Heart left ventricle (tissue), 16 donors: Measurements from ENCODE around the gene CCL18. TPM values are rescaled to one million over a fixed set of nuclear protein-coding genes. Genes with fewer than 3 reads are reported as not detected.
"Not testable (repeated sequence)": the region's sequence is repeated elsewhere in the genome, so short reads cannot be mapped to it uniquely, and the experiment has no call there.

Source experiments
- ATAC-seq, 4 donors: fragments of 200-7000 bp; cut with Tn5 transposase; one replicate each; pipeline ENCODE4 v1.9.1; 2020 to 2022; ENCODE audit warnings: moderate library complexity in 4 of 4, mild to moderate bottlenecking in 3 of 4, moderate number of reproducible peaks in 1 of 4
- DNase-seq, 5 donors: peaks; one replicate each; pipeline ENCODE4 v3.0.0-alpha.2; 2020
- H3K27ac ChIP-seq, 12 donors: fragments of 200-600 bp; sonication (generic) in 4 of 12; one replicate each; pipeline versions ENCODE4 v1.5.0 to v1.8.0; 2016 to 2022; ENCODE audit warnings: mild to moderate bottlenecking in 2 of 12
- H3K27me3 ChIP-seq, 9 donors: fragments of 200-600 bp; sonication (generic) in 2 of 9; one replicate each; pipeline versions ENCODE4 v1.5.1 to v1.8.0; 2016 to 2022; ENCODE audit warnings: mild to moderate bottlenecking in 3 of 9
- H3K36me3 ChIP-seq, 9 donors: fragments of 200-600 bp; sonication (generic) in 2 of 9; one replicate each; pipeline versions ENCODE4 v1.5.0 to v1.8.0; 2018 to 2022; ENCODE audit warnings: mild to moderate bottlenecking in 2 of 9
- H3K4me1 ChIP-seq, 12 donors: fragments of 200-600 bp; sonication (generic) in 4 of 12; one replicate each; pipeline versions ENCODE4 v1.5.0 to v1.8.0; 2016 to 2022; ENCODE audit warnings: mild to moderate bottlenecking in 3 of 12
- H3K4me3 ChIP-seq, 12 donors: fragments of 200-600 bp; sonication (generic) in 4 of 12; one replicate each; pipeline versions ENCODE4 v1.5.0 to v1.8.0; 2017 to 2022; ENCODE audit warnings: mild to moderate bottlenecking in 9 of 12, moderate library complexity in 4 of 12
- H3K9me3 ChIP-seq, 12 donors: fragments of 200-600 bp; sonication (generic) in 4 of 12; one replicate each; pipeline versions ENCODE4 v1.5.0 to v1.8.0; 2016 to 2022; ENCODE audit warnings: mild to moderate bottlenecking in 1 of 12
- CTCF ChIP-seq, 12 donors: fragments of 200-600 bp; sonication (generic) in 4 of 12; IDR thresholded peaks; one replicate each; pipeline versions ENCODE4 v1.5.0 to v1.8.0; 2018 to 2022; ENCODE audit warnings: antibody characterized with exemption in 12 of 12, mild to moderate bottlenecking in 5 of 12
- POLR2A ChIP-seq, 2 donors: fragments of 450-650 bp; IDR thresholded peaks; one replicate each; pipeline ENCODE4 v1.6.1; 2017; ENCODE audit warnings: antibody characterized with exemption in 2 of 2, mild to moderate bottlenecking in 2 of 2, moderate library complexity in 2 of 2
- WGBS, 4 donors: extraction: QIAGEN DNeasy Blood & Tissue Kit in 2 of 4; methylation state at CpG; one replicate each; pipeline versions ENCODE4 v1.1.5 to v1.1.7; 2013 to 2018; 5-methylcytosine and 5-hydroxymethylcytosine counted together
- intact Hi-C, 10 donors: fragments of 100-400 bp; cut with DNase I; formaldehyde crosslinking; loops; one replicate each; pipeline versions ENCODE4 v1.11.1 to v1.14.2; 2022
- polyA plus RNA-seq, 2 donors: library from polyadenylated mRNA; stranded (reverse); fragments of 200-250 nt; gene quantifications; one replicate each; pipeline ENCODE4 v1.2.3, GENCODE V29; 2013
- total RNA-seq, 9 donors: library from RNA; depleted of rRNA in 2 of 9; stranded (reverse); fragments of >200 nt in 2 of 9; fragmentation: NEBNext Ultra II Directional in 3 of 9; extraction: Animal tissue kit (Norgen Biotek cat#: 25700) in 3 of 9; gene quantifications; one replicate each; pipeline versions ENCODE4 v1.1.0 to v1.2.4, GENCODE V29; 2016 to 2023
- donor health status: ischemic (EF 13 %, LVEDD 7.1; RV severe dilation, severe dysfunction).
- donor health status: healthy with polysubstance abuse.
- donor health status: DM: no; HTN: yes; CAD: no.
- donor health status: DM: no; HTN: no; CAD: no.
- donor health status: ischemic (EF 25% LVEDD 6.9; RV normal size, moderate dysfunction).
- donor health status: ischemic (EF 25% LVEDD 5.7; RV mildly dilated, moderate dysfunction).
- donor health status: healthy.
- donor health status: DM: yes; HTN: yes; CAD: no.
- donor health status: ischemic (EF 35%, LVEDD 5.7; RV mildly dilated, moderate dysfunction).
- donor health status: nonischemic (EF 11% LVEDD 7.7; RV severe dilation, severe dysfunction).
- donor health status: DM: yes; HTN: yes; CAD: no.
- donor health status: PGD.
- donor health status: ischemic (EF 29% LVEDD 5.4; RV normal size, mild dysfunction).
- donor health status: nonischemic (EF 23%, LVEDD 6.1; RV moderate dilation, normal function).

The CCL18 gene
- total and polyA plus RNA-seq, 11 donors: 0.30 to 31.9 (median 2.5) TPM

GRCh38 chr17:36083691-36084090, 19.6 kb downstream of the CCL18 start:
- DNase-seq, H3K27me3 ChIP-seq, ATAC-seq, intact Hi-C loops, H3K36me3 ChIP-seq, H3K9me3 ChIP-seq, H3K27ac ChIP-seq, H3K4me3 ChIP-seq: not testable (repeated sequence)
- H3K4me1 ChIP-seq: peaks cover 0 to 26% (median 0%) of the 10 kb centered on the region in 12 donors
- 85 to 94% (median 87%) methylated on average over 2 of the region's 2 CpGs for WGBS, 4 donors

GRCh38 chr17:36085765-36086164, 21.7 kb downstream of the CCL18 start:
- Histone ChIP-seq H3K27ac (no peak overlapping the region), H3K27me3 (peaks cover 0 to 13% (median 0%) of the 10 kb centered on the region in 9 donors), H3K4me3 (no peak overlapping the region), H3K36me3 (no peaks in the 10 kb centered on the region), H3K9me3 (no peaks in the 10 kb centered on the region), H3K4me1 (peaks cover 0 to 43% (median 0%) of the 10 kb centered on the region in 12 donors)
- intact Hi-C loops: no loop called here
- no peak for TF ChIP-seq POLR2A (IDR thresholded peaks at IDR 0.05)
- TF ChIP-seq CTCF (IDR thresholded peaks at IDR 0.05): no peak
- DNase-seq (no peak), ATAC-seq (peak in 3 of 4 donors; percentile 64 to 72 (median 69))
- 38 to 64% (median 44%) methylated on average over 1 of the region's 1 CpG for WGBS, 4 donors

- TF ChIP-seq CTCF (IDR thresholded peaks at IDR 0.05) (no peak), POLR2A (IDR thresholded peaks at IDR 0.05) (no peak)
- DNase-seq (no peak), ATAC-seq (no peak)
- intact Hi-C loops: no loop called here
- Histone ChIP-seq H3K36me3 (no peaks in the 10 kb centered on the region), H3K27ac (no peak overlapping the region), H3K27me3 (peaks cover 0 to 8% (median 0%) of the 10 kb centered on the region in 9 donors), H3K4me3 (no peak overlapping the region), H3K4me1 (peaks cover 0 to 52% (median 0%) of the 10 kb centered on the region in 12 donors), H3K9me3 (no peaks in the 10 kb centered on the region)
- 77 to 84% (median 79%) methylated on average over 1 of the region's 1 CpG for WGBS, 4 donors
These were observed 22.7 kb downstream of the CCL18 start for GRCh38 chr17:36086791-36087190.

- 93 to 100% (median 100%) methylated on average over 1 to 3 of the region's 3 CpGs; no CpG with 5 or more reads in 1 of the 4 donors for WGBS, 4 donors
- H3K27ac ChIP-seq, H3K27me3 ChIP-seq, intact Hi-C loops, H3K36me3 ChIP-seq, DNase-seq, H3K4me3 ChIP-seq, ATAC-seq, H3K9me3 ChIP-seq: not testable (repeated sequence)
- H3K4me1 ChIP-seq: peaks cover 0 to 50% (median 0%) of the 10 kb centered on the region in 12 donors
These were observed 23.4 kb downstream of the CCL18 start for GRCh38 chr17:36087471-36087870.

- intact Hi-C loops, ATAC-seq, H3K27me3 ChIP-seq, H3K36me3 ChIP-seq, DNase-seq, H3K9me3 ChIP-seq: not testable (repeated sequence)
- WGBS, 4 donors: 73 to 77% (median 74%) methylated on average over 10 of the region's 10 CpGs
- Histone ChIP-seq H3K4me3 (peak overlapping the region in 1 of 12 donors; percentile 38), H3K27ac (peak overlapping the region in 1 of 12 donors; percentile 69), H3K4me1 (peaks cover 0 to 47% (median 0%) of the 10 kb centered on the region in 12 donors)
These were observed 24.0 kb downstream of the CCL18 start for GRCh38 chr17:36087897-36088572.
